HG02610 (cell line): Measurements from ENCODE around the gene RNF166.
A peak's percentile ranks its signal among the peaks of the same experiment; 100 is the strongest.

Experiments
- ATAC-seq: cut with Tn5 transposase; IDR thresholded peaks from one replicate; pipeline ENCODE4 v1.9.1; 2021; ENCODE audit warnings: mild to moderate bottlenecking, moderate library complexity; ENCODE audit not compliant: unreplicated experiment

The RNF166 gene

GRCh38 chr16:88695218-88695617 is 11.0 kb downstream of the RNF166 start:
- ATAC-seq, result no peak

GRCh38 chr16:88694221-88695087 is 11.8 kb downstream of the RNF166 start:
- no peak for ATAC-seq

DNA sequence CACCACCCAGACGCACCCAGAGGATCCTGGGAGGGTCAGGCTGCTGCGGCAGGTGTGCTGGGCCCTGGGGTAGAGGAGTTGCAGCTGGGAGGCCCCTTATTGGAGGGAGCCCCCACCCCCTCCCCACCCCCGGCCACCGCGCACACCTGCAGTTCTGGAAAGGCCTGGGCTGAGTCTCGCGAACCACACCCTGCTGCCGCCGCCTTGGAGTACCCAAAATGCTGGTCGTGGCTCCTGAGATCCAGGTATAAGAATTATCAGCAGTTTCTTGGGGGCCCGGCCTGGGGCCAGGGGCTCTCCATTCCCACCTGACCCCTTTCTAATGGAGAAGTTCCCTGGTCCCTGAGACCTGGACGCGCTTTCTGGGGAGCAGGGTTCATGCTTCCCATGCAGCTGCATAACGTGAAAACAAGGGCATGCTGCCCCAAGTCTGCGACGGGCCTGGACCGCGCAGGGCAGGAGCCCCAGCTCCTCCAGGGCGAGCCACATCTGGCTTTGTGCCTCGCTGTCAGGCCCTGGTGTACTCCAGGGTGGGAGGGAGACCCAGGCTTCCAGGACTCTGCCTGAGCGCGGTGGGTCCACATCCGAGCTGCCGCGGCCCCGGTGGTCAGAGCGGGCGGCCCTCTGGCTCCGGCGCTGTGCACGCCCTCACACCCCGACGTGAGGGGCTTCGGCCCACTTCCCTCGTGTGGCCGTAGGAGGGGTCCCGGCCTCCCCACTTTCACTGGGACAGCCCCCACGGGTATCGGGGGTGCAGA is 12.6 kb downstream of the RNF166 start:
- ATAC-seq, result no peak

- ATAC-seq, result no peak
These were observed 13.3 kb downstream of the RNF166 start for GRCh38 chr16:88692861-88693260.

GRCh38 chr16:88691924-88692560 is 14.2 kb downstream of the RNF166 start:
- no peak for ATAC-seq

DNA sequence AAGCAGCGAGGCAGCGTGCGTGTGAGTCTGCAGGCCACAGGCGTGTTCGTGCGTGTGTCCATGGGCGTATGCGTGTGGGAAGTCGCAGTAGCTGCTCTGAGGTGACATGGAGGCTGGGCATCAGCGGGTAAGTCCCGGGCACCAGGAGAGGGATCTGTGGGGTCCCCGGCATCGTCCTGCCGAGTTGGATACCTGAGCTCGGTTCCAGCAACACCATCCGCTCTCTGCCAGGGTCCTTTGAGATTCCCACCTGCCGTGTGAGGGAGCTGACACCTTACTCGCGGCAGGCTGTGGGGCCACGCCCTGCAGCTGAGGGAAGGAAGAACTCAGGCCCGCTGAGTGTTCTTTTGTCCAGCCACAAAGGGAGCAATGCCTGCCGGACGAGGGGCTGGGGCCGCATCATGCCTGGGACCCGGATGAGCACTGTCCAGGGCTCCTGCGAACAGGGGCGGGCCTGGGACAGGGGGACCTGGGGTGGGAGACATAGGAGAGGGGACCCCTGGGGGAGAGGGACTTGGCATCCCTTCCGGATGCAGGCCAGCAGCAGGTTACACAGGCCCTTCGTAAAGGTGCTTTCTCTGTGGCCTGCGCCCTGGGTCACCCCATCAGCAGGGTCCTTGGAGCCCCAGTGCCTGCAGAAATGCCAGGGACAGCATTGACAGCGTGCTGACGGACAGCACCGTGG is 14.9 kb downstream of the RNF166 start:
- no peak for ATAC-seq

- ATAC-seq, result no peak
These were observed 15.7 kb downstream of the RNF166 start for GRCh38 chr16:88690341-88691128.

GRCh38 chr16:88688013-88688778 is 18.0 kb downstream of the RNF166 start:
- ATAC-seq, result no peak

DNA sequence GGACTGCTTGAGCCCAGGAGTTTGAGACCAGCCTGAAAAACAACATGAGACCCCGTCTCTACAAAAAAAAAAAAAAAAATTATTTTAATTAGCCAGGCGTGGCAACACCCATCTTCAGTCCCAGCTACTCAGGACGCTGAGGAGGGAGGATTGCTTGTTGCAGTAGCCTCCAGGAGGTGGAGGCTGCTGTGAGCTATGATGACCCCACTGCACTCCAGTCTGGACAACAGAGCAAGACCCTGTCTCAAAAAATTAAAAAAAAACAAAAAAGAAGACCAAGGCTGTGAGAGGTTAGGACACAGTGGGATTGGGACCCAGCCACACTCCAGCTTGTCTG is 18.6 kb downstream of the RNF166 start:
- ATAC-seq, result no peak

DNA sequence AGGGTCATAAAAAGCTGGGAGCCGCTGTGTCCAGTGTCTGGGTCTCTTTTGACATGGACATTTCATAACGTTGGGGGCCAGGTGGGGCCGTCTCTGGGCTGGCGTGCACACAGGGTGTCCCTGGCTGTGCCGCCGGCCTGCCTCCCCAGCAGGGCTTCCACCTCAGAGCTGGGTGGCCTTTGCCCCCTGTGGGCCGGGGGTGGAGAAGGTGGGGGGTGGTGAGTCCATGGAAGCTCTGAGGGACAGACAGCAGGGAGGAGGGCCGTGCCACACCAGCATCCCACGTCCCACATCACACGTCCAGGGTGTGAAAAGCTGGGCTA is 19.0 kb downstream of the RNF166 start:
- no peak for ATAC-seq

DNA sequence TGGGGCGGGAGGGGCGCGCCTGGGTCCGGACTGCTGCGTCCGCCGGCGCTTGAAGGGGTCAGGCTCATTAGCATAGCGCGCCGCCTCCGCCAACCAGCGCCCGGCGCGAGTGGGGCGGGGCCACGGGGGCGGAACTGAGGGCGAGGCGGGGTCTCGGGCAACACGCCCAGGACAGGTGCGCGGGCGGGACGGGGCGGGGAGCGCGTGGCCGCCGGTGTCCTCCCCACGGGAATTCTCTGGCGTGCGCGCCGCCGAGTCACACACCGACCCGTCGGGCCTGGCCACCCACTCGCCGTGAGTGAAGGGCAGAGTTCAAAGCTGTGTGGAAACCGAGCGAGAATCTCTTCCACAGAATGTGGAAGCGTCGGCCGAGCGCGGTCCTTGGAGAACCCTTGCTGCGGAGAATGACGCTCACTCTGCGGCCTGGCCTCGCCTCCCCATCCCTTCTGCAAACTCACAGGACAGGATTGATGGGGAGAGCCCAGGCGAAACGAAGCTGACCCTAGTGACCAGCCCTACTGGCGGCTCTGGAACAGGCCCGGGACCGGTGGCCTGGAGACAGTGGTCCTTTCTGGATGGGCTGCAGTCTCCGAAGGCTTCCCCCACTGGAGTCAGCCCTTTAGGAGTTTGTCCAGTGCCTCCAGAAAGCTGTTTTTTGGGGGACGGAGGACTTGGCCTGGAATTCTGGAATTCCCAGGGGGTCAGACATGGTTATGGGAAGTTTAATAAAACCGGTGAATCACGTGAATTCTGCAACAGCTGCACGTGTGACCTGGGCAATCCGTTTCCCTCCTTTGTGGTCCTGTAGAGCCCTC is 19.6 kb downstream of the RNF166 start, which contains the start of gene SNAI3:
Gene SNAI3, minus strand, starts transcription at position 69 of the 815 bp plus-strand sequence. CDS start 101 bp downstream, outside the sequence.
- peak; percentile 68 for ATAC-seq

GRCh38 chr16:88686062-88686438 is 20.2 kb downstream of the RNF166 start:
- peak; percentile 12 for ATAC-seq

DNA sequence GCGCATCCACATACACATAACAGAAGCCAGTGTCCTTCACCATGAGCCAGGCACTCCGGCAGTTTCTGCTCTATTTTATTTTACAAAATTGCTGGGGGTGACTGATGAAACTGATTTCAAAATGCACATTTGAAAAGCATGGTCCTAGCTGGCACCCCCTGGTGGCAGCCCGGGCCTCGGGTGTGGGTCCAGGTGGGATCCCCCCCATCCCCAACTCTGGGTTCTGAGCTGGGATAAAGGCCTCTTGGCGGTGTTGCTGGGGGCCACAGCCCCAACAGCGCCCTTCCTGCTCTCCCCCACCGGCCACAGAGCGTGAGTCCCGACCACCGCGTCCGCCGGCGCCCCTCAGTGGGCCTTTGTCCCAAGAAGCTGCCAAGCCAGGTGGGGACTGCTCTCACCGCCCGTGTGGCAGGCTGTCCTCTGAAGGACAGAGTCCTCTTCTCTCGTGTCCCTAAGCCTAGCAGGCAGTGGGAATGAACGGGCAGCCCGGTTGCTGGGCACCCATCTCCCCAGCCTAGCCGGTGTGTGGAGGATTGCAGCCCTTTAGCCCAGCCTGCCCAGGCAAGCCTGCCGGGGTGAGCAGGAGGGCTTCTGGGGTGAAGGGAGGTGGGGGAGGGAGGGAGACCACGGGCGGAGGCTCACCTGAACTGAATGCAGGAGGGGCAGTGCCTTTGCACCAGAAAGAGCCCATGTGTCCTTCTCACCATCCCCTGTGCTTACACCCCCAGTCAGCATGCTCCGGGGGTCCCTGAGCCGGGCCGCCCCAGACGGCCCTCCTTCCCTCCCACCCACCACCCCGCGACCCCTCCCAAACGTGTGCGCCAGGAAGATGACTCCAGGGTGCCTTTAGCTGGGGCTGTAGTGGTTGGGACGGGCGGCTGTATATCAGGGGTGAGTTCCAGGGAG is 20.8 kb downstream of the RNF166 start:
- no peak for ATAC-seq

- ATAC-seq, result no peak
These were observed 21.5 kb downstream of the RNF166 start for GRCh38 chr16:88684569-88685155.

GRCh38 chr16:88681709-88682451 is 24.3 kb downstream of the RNF166 start:
- ATAC-seq, result peak; percentile 72

GRCh38 chr16:88681084-88681680 is 25.0 kb downstream of the RNF166 start:
- ATAC-seq, result no peak
